ENCODE data around the gene VWDE. TPM values are rescaled to one million over a fixed set of nuclear protein-coding genes. Genes with fewer than 3 reads are reported as not detected.

The VWDE gene
- polyA plus RNA-seq, 1 experiment: 0.14 TPM

DNA sequence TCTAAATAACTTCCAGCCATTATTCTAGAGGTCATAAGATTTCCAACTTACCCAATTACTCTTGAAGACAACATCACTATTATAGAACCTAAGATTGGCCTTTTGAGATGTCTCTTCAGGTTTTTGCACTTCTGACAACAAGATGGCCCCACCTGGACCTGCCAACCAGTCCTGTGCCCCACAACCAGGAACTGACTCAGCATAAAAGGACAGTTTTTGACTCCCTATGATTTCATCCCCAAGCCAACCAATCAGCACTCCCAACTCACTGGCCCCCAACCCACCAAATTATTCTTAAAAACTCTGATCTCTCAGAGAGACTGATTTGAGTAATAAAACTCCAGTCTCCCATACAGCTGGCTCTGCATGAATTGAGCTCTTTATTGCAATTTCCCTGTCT, 98.2 kb downstream of the VWDE start:
- Histone ChIP-seq H3K4me3 (ENCODE audit: low read depth, low read length) (no peak overlapping the region), H3K27me3 (ENCODE audit: control insufficient read depth, insufficient read depth, low read length) (no peaks in the 10 kb centered on the region), H3K27ac (ENCODE audit: low read depth, low read length) (no peak overlapping the region), H3K9me3 (ENCODE audit: control insufficient read depth, insufficient read depth, low read length) (no peaks in the 10 kb centered on the region)
- TF ChIP-seq, protein P1, sequence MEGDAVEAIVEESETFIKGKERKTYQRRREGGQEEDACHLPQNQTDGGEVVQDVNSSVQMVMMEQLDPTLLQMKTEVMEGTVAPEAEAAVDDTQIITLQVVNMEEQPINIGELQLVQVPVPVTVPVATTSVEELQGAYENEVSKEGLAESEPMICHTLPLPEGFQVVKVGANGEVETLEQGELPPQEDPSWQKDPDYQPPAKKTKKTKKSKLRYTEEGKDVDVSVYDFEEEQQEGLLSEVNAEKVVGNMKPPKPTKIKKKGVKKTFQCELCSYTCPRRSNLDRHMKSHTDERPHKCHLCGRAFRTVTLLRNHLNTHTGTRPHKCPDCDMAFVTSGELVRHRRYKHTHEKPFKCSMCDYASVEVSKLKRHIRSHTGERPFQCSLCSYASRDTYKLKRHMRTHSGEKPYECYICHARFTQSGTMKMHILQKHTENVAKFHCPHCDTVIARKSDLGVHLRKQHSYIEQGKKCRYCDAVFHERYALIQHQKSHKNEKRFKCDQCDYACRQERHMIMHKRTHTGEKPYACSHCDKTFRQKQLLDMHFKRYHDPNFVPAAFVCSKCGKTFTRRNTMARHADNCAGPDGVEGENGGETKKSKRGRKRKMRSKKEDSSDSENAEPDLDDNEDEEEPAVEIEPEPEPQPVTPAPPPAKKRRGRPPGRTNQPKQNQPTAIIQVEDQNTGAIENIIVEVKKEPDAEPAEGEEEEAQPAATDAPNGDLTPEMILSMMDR (IDR thresholded peaks at IDR 0.05; ENCODE audit: low read depth, low read length): no peak
- CTCF ChIA-PET: no interaction called here
- POLR2A ChIA-PET: no interaction called here
- DNase-seq (ENCODE audit: low read depth, low spot score): no peak

DNA sequence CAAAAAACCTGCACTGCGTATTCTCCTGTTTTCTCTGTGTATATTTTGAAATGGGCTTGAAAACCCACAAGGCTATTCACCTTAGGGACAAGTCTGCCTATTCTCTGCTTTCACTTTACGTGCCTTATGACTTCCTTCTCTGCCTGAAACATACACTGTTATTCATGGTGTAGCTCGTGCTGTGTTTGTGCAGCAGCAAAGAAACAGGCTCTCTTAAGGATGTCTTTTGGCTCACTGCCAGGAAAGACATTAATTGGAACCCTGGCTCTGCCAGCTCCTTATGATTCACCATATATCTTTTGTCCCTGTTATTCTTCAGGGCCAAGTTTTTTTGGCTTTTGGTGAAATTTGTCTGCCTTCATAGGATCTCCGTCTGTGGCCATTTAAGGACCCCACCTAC, 100.2 kb downstream of the VWDE start:
- ChIA-PET CTCF (no interaction called here), POLR2A (no interaction called here)
- H3K27ac ChIP-seq (ENCODE audit: low read depth, low read length): no peak overlapping the region
- no peaks in the 10 kb centered on the region for H3K9me3 ChIP-seq (ENCODE audit: control insufficient read depth, insufficient read depth, low read length)
- no peak overlapping the region for H3K4me3 ChIP-seq (ENCODE audit: low read depth, low read length)
- no peak for DNase-seq (ENCODE audit: low read depth, low spot score)
- TF ChIP-seq, protein P1 (IDR thresholded peaks at IDR 0.05; ENCODE audit: low read depth, low read length): no peak
- H3K27me3 ChIP-seq (ENCODE audit: control insufficient read depth, insufficient read depth, low read length): no peaks in the 10 kb centered on the region

- H3K9me3 ChIP-seq (ENCODE audit: control insufficient read depth, insufficient read depth, low read length): no peaks in the 10 kb centered on the region
- CTCF ChIA-PET: no interaction called here
- POLR2A ChIA-PET: no interaction called here
- H3K27ac ChIP-seq (ENCODE audit: low read depth, low read length): no peak overlapping the region
- H3K27me3 ChIP-seq (ENCODE audit: control insufficient read depth, insufficient read depth, low read length): no peaks in the 10 kb centered on the region
- no peak overlapping the region for H3K4me3 ChIP-seq (ENCODE audit: low read depth, low read length)
- DNase-seq (ENCODE audit: low read depth, low spot score): no peak
- TF ChIP-seq, protein P1 (IDR thresholded peaks at IDR 0.05; ENCODE audit: low read depth, low read length): no peak
Measured at GRCh38 chr7:12303062-12303461, 100.6 kb downstream of the VWDE start.

GRCh38 chr7:12300415-12300814, 103.2 kb downstream of the VWDE start:
- ChIA-PET CTCF (no interaction called here), POLR2A (no interaction called here)
- no peaks in the 10 kb centered on the region for H3K9me3 ChIP-seq (ENCODE audit: control insufficient read depth, insufficient read depth, low read length)
- no peak overlapping the region for H3K4me3 ChIP-seq (ENCODE audit: low read depth, low read length)
- H3K27me3 ChIP-seq (ENCODE audit: control insufficient read depth, insufficient read depth, low read length): no peaks in the 10 kb centered on the region
- H3K27ac ChIP-seq (ENCODE audit: low read depth, low read length): no peak overlapping the region
- TF ChIP-seq, protein P1 (IDR thresholded peaks at IDR 0.05; ENCODE audit: low read depth, low read length): no peak
- DNase-seq (ENCODE audit: low read depth, low spot score): no peak

DNA sequence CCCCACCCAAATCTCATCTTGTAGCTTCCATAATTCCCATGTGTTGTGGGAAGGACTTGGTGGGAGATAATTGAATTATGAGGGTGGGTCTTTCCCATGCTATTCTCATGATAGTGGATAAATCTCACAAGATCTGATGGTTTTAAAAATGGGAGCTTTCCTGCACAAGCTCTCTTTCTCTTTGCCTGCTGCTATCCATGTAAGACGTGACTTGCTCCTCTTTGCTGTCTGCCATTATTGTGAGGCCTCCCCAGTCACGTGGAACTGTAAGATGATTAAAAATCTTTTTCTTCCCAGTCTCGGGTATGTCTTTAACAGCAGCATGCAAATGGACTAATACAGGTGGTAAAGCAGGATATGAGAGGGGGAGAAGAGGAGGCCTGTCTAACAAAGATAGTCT, 104.3 kb downstream of the VWDE start:
- H3K27ac ChIP-seq (ENCODE audit: low read depth, low read length): no peak overlapping the region
- ChIA-PET CTCF (no interaction called here), POLR2A (no interaction called here)
- no peaks in the 10 kb centered on the region for H3K9me3 ChIP-seq (ENCODE audit: control insufficient read depth, insufficient read depth, low read length)
- no peak for DNase-seq (ENCODE audit: low read depth, low spot score)
- H3K27me3 ChIP-seq (ENCODE audit: control insufficient read depth, insufficient read depth, low read length): no peaks in the 10 kb centered on the region
- TF ChIP-seq, protein P1 (IDR thresholded peaks at IDR 0.05; ENCODE audit: low read depth, low read length): no peak
- no peak overlapping the region for H3K4me3 ChIP-seq (ENCODE audit: low read depth, low read length)

Data from AG04450 (cell line).